GM12878 (cell line): ENCODE measurements around the gene IL36B. TPM values are rescaled to one million over a fixed set of nuclear protein-coding genes. Genes with fewer than 3 reads are reported as not detected.

Experiments used
- ATAC-seq: fragments of 200-7000 bp; cut with Tn5 transposase; 3 replicates; pipeline ENCODE4 v1.9.1; 2020; ENCODE audit warnings: mild to moderate bottlenecking, moderate library complexity
- BruUV-seq: library from RNA; stranded (reverse); fragments of 400-500 nt; replicated peaks from 2 replicates; lab custom pipeline; 2021; lab: Mats Ljungman, UMichigan
- CTCF ChIA-PET: fragments of 300-600 bp; sonication (Branson Sonifier 250); formaldehyde crosslinking; extraction: SDS; loops from one replicate; lab custom pipeline; 2021; ENCODE audit warnings: inconsistent platforms; lab: Yijun Ruan, JAX
- POLR2A ChIA-PET: fragments of 350-600 bp; formaldehyde crosslinking; extraction: SDS; loops from one replicate; lab custom pipeline; 2021; ENCODE audit warnings: inconsistent platforms; lab: Charles Lee
- RAD21 ChIA-PET: fragments of 300-600 bp; sonication (Branson Sonifier 250); formaldehyde crosslinking; loops from one replicate; lab custom pipeline; 2023; ENCODE audit warnings: antibody characterized with exemption; ENCODE audit not compliant: unreplicated experiment; lab: Charles Lee
- SMC1A ChIA-PET: fragments of 300-600 bp; sonication (Branson Sonifier 250); formaldehyde crosslinking; loops from one replicate; lab custom pipeline; 2023; ENCODE audit not compliant: unreplicated experiment, uncharacterized antibody; lab: Charles Lee
- DNase-seq: peaks from one replicate; pipeline ENCODE4 v3.0.0-alpha.2; 2011; ENCODE audit warnings: low read depth, low spot score
- FAIRE-seq: peaks from 3 replicates; lab custom pipeline; 2011; peaks lifted over from hg19 to GRCh38; lab: Jason Lieb, UNC
- H2AFZ ChIP-seq: 2 replicates; pipeline ENCODE4 v1.6.0; 2011; ENCODE audit warnings: low read depth, low read length, control low read depth; ENCODE audit not compliant: control insufficient read depth
- H3K27ac ChIP-seq: 2 replicates; pipeline ENCODE4 v1.5.1; 2011; ENCODE audit warnings: control low read depth; ENCODE audit not compliant: control insufficient read depth, insufficient read depth
- H3K27me3 ChIP-seq, 2 experiments: replicated peaks in 1 of 2; 2 replicates each; pipeline versions ENCODE4 v1.6.0 to v1.6.1; 2011; ENCODE audit warnings: low read length in 1 of 2; ENCODE audit not compliant: control insufficient read depth in 2 of 2, insufficient read depth in 2 of 2
- H3K36me3 ChIP-seq, 2 experiments: 2 replicates each; pipeline ENCODE4 v1.5.1; 2011; ENCODE audit warnings: low read length in 1 of 2; ENCODE audit not compliant: control insufficient read depth in 2 of 2, insufficient read depth in 2 of 2
- H3K4me1 ChIP-seq: 2 replicates; pipeline ENCODE4 v1.6.1; 2011; ENCODE audit warnings: mild to moderate bottlenecking, low read length, moderate library complexity, mixed read lengths; ENCODE audit not compliant: control insufficient read depth, insufficient read depth
- H3K4me2 ChIP-seq: 2 replicates; pipeline ENCODE4 v1.6.0; 2011; ENCODE audit warnings: control low read depth; ENCODE audit not compliant: control insufficient read depth, insufficient read depth
- H3K4me3 ChIP-seq: fragments of 200-600 bp; sonication (generic); 2 replicates; pipeline ENCODE4 v1.5.1; 2016
- H3K79me2 ChIP-seq: 2 replicates; pipeline ENCODE4 v1.6.0; 2011; ENCODE audit warnings: low read length; ENCODE audit not compliant: control insufficient read depth, insufficient read depth
- H3K9ac ChIP-seq: 2 replicates; pipeline ENCODE4 v1.8.0; 2011; ENCODE audit warnings: low read length, control low read depth, mixed read lengths; ENCODE audit not compliant: control insufficient read depth, insufficient read depth
- H3K9me3 ChIP-seq: replicated peaks from 3 replicates; pipeline ENCODE4 v1.5.1; 2011; ENCODE audit warnings: mild to moderate bottlenecking, low read length; ENCODE audit not compliant: control insufficient read depth, insufficient read depth
- H4K20me1 ChIP-seq: 2 replicates; pipeline ENCODE4 v1.6.0; 2011; ENCODE audit not compliant: control insufficient read depth, insufficient read depth
- ASH2L ChIP-seq: fragments of 300-600, 200-600 bp; sonication (generic); IDR thresholded peaks from 2 replicates; pipeline ENCODE4 v1.6.1; 2017; ENCODE audit warnings: low read depth, mild to moderate bottlenecking, borderline replicate concordance
- EGR1 ChIP-seq, 2 experiments: IDR thresholded peaks; 1 replicate in 1 of 2; 2 replicates in 1 of 2; pipeline ENCODE4 v1.6.1; 2011 to 2012; ENCODE audit warnings: low read depth in 2 of 2, low read length in 2 of 2, borderline replicate concordance in 1 of 2, mild to moderate bottlenecking in 1 of 2, moderate library complexity in 1 of 2
- ESRRA ChIP-seq: IDR thresholded peaks from 2 replicates; pipeline ENCODE4 v1.6.1; 2012; ENCODE audit warnings: mild to moderate bottlenecking, low read length, improper control_type of control experiment
- RBBP5 ChIP-seq: fragments of 200-600 bp; sonication (generic); conservative IDR thresholded peaks from 2 replicates; pipeline ENCODE4 v1.6.1; 2016
- SUPT20H ChIP-seq: IDR thresholded peaks from 2 replicates; pipeline ENCODE4 v1.6.1; 2011; ENCODE audit warnings: low read depth, mild to moderate bottlenecking, low read length, moderate library complexity, borderline replicate concordance; ENCODE audit not compliant: control insufficient read depth
- TARDBP ChIP-seq: IDR thresholded peaks from 2 replicates; pipeline ENCODE4 v1.6.1; 2016; ENCODE audit warnings: borderline replicate concordance
- USF2 ChIP-seq: IDR thresholded peaks from 2 replicates; pipeline ENCODE4 v1.6.1; 2011; ENCODE audit warnings: low read depth, low read length, improper control_type of control experiment, borderline replicate concordance
- ZNF217 ChIP-seq: fragments of 450-650 bp; IDR thresholded peaks from 2 replicates; pipeline ENCODE4 v1.6.1; 2017; ENCODE audit warnings: antibody characterized with exemption, mild to moderate bottlenecking
- ZNF687 ChIP-seq: fragments of 450-650 bp; IDR thresholded peaks from 2 replicates; pipeline ENCODE4 v1.6.1; 2017; ENCODE audit warnings: mild to moderate bottlenecking, moderate library complexity
- WGBS: methylation state at CpG from one replicate; pipeline ENCODE4 v1.1.6; 2016; ENCODE audit warnings: low lambda C conversion rate; ENCODE audit not compliant: insufficient replicate concordance, insufficient coverage; ENCODE audit errors: missing lambda C conversion rate; 5-methylcytosine and 5-hydroxymethylcytosine counted together
- in situ Hi-C: fragments of 300-500 bp; cut with MboI; formaldehyde crosslinking; loops from 9 replicates; pipeline ENCODE4 v1.14.3; 2018; ENCODE audit warnings: mixed read lengths
- intact Hi-C: fragments of 100-400 bp; cut with micrococcal nuclease; formaldehyde crosslinking; loops from one replicate; pipeline ENCODE4 v1.14.2; 2022; ENCODE audit not compliant: unreplicated experiment
- polyA plus RNA-seq, 11 experiments: library from polyadenylated mRNA; depleted of rRNA in 4 of 11; unstranded in 6 of 11; stranded (reverse) in 5 of 11; fragments of >200 nt; fragmentation: Nextera tagmentation in 4 of 11; fragmentation: Illumina TruSeq in 1 of 11; extraction: Ambion mirVana in 4 of 11; extraction: Trizol in 1 of 11; gene quantifications; 1 replicate in 1 of 11; 2 replicates in 10 of 11; pipeline versions ENCODE4 v1.2.1 to v1.2.3, GENCODE V29; 2011 to 2016; ENCODE audit warnings: inconsistent platforms in 2 of 11, missing spikeins in 2 of 11, low read depth in 1 of 11
- total RNA-seq, 4 experiments: library from RNA; depleted of rRNA in 3 of 4; stranded (reverse); fragments of >200 nt in 3 of 4; fragmentation: Illumina TruSeq in 1 of 4; extraction: Trizol in 1 of 4; gene quantifications; 2 replicates each; pipeline versions ENCODE4 v1.2.1 to v1.2.3, GENCODE V29; 2013 to 2021

The IL36B gene
- total and polyA plus RNA-seq, 10 of the 15 experiments (the other 5 are each of a cell fraction or from before 2014, with no cell fraction given), result not detected

DNA sequence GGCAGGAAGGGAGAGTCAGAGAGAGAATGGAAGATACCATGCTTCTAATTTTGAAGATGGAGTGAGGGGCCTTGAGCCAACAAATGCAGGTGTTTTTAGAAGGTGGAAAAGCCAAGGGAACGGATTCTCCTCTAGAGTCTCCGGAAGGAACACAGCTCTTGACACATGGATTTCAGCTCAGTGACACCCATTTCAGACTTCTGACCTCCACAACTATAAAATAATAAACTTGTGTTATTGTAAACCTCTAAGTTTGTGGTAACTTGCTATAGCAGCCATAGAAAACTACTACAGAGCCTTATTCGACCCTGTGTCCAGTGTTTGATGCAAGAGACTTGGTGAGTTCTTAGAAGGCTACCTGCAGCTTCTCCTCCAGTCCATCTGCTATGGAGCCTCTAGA, 22.9 kb upstream of the IL36B start:
- no peak overlapping the region for H3K9ac ChIP-seq
- FAIRE-seq, result no peak
- ATAC-seq, result no peak
- ChIA-PET CTCF (interaction anchor here (0.5 to 11.8 kb wide), 2 partner anchors 63 to 69 kb away, joined by 3 to 182 read pairs; no protein-coding TSS in a partner anchor), SMC1A (interaction anchor here (0.9 to 1.6 kb wide), 5 partner anchors 8 to 124 kb away, joined by 3 to 6 read pairs (median 3); no protein-coding TSS in a partner anchor), RAD21 (interaction anchor here (1.6 kb wide), 1 partner anchor 60 kb away, joined by 5 read pairs; no protein-coding TSS in a partner anchor), POLR2A (no interaction called here)
- no peaks in the 10 kb centered on the region for H3K79me2 ChIP-seq
- TF ChIP-seq ASH2L, result no peak
- no peak for TF ChIP-seq TARDBP
- no peak for TF ChIP-seq ZNF217
- TF ChIP-seq RBBP5, result no peak
- DNase-seq, result no peak
- H3K36me3 ChIP-seq, result no peaks in the 10 kb centered on the region
- H4K20me1 ChIP-seq, result no peaks in the 10 kb centered on the region
- no peak overlapping the region for H3K4me3 ChIP-seq
- 33% methylated on average over 3 of the region's 3 CpGs for WGBS
- no peak overlapping the region for H3K27ac ChIP-seq
- no peak overlapping the region for H2AFZ ChIP-seq
- BruUV-seq, result no TSS peak
- no peaks in the 10 kb centered on the region; a peak in 1 of 4 replicates for H3K27me3 ChIP-seq
- no peak overlapping the region for H3K4me2 ChIP-seq
- in situ Hi-C loops (no loop called here), intact Hi-C loops (no loop called here)
- no peaks in the 10 kb centered on the region for H3K4me1 ChIP-seq
- H3K9me3 ChIP-seq, result no peaks in the 10 kb centered on the region

DNA sequence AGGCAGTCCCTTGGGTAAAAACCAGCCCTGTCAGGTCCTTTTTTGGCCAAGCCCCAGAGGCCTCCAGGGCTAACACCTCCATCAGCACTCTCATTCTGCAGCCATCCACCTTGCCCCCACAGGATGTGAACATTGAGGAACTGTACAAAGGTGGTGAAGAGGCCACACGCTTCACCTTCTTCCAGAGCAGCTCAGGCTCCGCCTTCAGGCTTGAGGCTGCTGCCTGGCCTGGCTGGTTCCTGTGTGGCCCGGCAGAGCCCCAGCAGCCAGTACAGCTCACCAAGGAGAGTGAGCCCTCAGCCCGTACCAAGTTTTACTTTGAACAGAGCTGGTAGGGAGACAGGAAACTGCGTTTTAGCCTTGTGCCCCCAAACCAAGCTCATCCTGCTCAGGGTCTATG, 22.4 kb upstream of the IL36B start:
- Histone ChIP-seq H3K4me3 (no peak overlapping the region), H3K36me3 (no peaks in the 10 kb centered on the region), H3K27me3 (peaks cover 0 to 1% of the 10 kb centered on the region in 2 experiments; a peak in 1 of 4 replicates), H3K27ac (no peak overlapping the region), H3K79me2 (no peaks in the 10 kb centered on the region), H3K4me2 (no peak overlapping the region), H3K9ac (no peak overlapping the region), H2AFZ (no peak overlapping the region), H3K4me1 (no peaks in the 10 kb centered on the region), H3K9me3 (no peaks in the 10 kb centered on the region), H4K20me1 (no peaks in the 10 kb centered on the region)
- CTCF ChIA-PET, result interaction anchor here (0.5 to 11.8 kb wide), 2 partner anchors 63 to 70 kb away, joined by 3 to 182 read pairs; no protein-coding TSS in a partner anchor
- no TSS peak for BruUV-seq
- DNase-seq (no peak), FAIRE-seq (no peak), ATAC-seq (no peak)
- intact Hi-C loops, result no loop called here
- WGBS, result 3% methylated on average over 5 of the region's 5 CpGs
- POLR2A ChIA-PET, result no interaction called here
- RAD21 ChIA-PET, result no interaction called here
- SMC1A ChIA-PET, result interaction anchor here (1.1 to 1.6 kb wide), 2 partner anchors 9 to 125 kb away, joined by 3 to 6 read pairs; no protein-coding TSS in a partner anchor
- in situ Hi-C loops, result no loop called here
- TF ChIP-seq USF2 (no peak), ESRRA (no peak), EGR1 (IDR thresholded peaks at IDR 0.05; ENCODE audit: borderline replicate concordance in 1 of 2, low read depth in 2 of 2, low read length in 2 of 2) (no peak), ZNF687 (no peak), SUPT20H (no peak)
